GM12878 (cell line): ENCODE results near the gene TNNT1. TPM values are rescaled to one million over a fixed set of nuclear protein-coding genes. Genes with fewer than 3 reads are reported as not detected.

Source experiments
- ATAC-seq: fragments of 200-7000 bp; cut with Tn5 transposase; 3 replicates; pipeline ENCODE4 v1.9.1; 2020; ENCODE audit warnings: mild to moderate bottlenecking, moderate library complexity
- BruUV-seq: library from RNA; stranded (reverse); fragments of 400-500 nt; replicated peaks from 2 replicates; lab custom pipeline; 2021; lab: Mats Ljungman, UMichigan
- CTCF ChIA-PET: fragments of 300-600 bp; sonication (Branson Sonifier 250); formaldehyde crosslinking; extraction: SDS; loops from one replicate; lab custom pipeline; 2021; ENCODE audit warnings: inconsistent platforms; lab: Yijun Ruan, JAX
- POLR2A ChIA-PET: fragments of 350-600 bp; formaldehyde crosslinking; extraction: SDS; loops from one replicate; lab custom pipeline; 2021; ENCODE audit warnings: inconsistent platforms; lab: Charles Lee
- RAD21 ChIA-PET: fragments of 300-600 bp; sonication (Branson Sonifier 250); formaldehyde crosslinking; loops from one replicate; lab custom pipeline; 2023; ENCODE audit warnings: antibody characterized with exemption; ENCODE audit not compliant: unreplicated experiment; lab: Charles Lee
- SMC1A ChIA-PET: fragments of 300-600 bp; sonication (Branson Sonifier 250); formaldehyde crosslinking; loops from one replicate; lab custom pipeline; 2023; ENCODE audit not compliant: unreplicated experiment, uncharacterized antibody; lab: Charles Lee
- DNase-seq: peaks from one replicate; pipeline ENCODE4 v3.0.0-alpha.2; 2011; ENCODE audit warnings: low read depth, low spot score
- FAIRE-seq: peaks from 3 replicates; lab custom pipeline; 2011; peaks lifted over from hg19 to GRCh38; lab: Jason Lieb, UNC
- H2AFZ ChIP-seq: 2 replicates; pipeline ENCODE4 v1.6.0; 2011; ENCODE audit warnings: low read depth, low read length, control low read depth; ENCODE audit not compliant: control insufficient read depth
- H3K27ac ChIP-seq: 2 replicates; pipeline ENCODE4 v1.5.1; 2011; ENCODE audit warnings: control low read depth; ENCODE audit not compliant: control insufficient read depth, insufficient read depth
- H3K27me3 ChIP-seq, 2 experiments: replicated peaks in 1 of 2; 2 replicates each; pipeline versions ENCODE4 v1.6.0 to v1.6.1; 2011; ENCODE audit warnings: low read length in 1 of 2; ENCODE audit not compliant: control insufficient read depth in 2 of 2, insufficient read depth in 2 of 2
- H3K36me3 ChIP-seq, 2 experiments: 2 replicates each; pipeline ENCODE4 v1.5.1; 2011; ENCODE audit warnings: low read length in 1 of 2; ENCODE audit not compliant: control insufficient read depth in 2 of 2, insufficient read depth in 2 of 2
- H3K4me1 ChIP-seq: 2 replicates; pipeline ENCODE4 v1.6.1; 2011; ENCODE audit warnings: mild to moderate bottlenecking, low read length, moderate library complexity, mixed read lengths; ENCODE audit not compliant: control insufficient read depth, insufficient read depth
- H3K4me2 ChIP-seq: 2 replicates; pipeline ENCODE4 v1.6.0; 2011; ENCODE audit warnings: control low read depth; ENCODE audit not compliant: control insufficient read depth, insufficient read depth
- H3K4me3 ChIP-seq: fragments of 200-600 bp; sonication (generic); 2 replicates; pipeline ENCODE4 v1.5.1; 2016
- H3K79me2 ChIP-seq: 2 replicates; pipeline ENCODE4 v1.6.0; 2011; ENCODE audit warnings: low read length; ENCODE audit not compliant: control insufficient read depth, insufficient read depth
- H3K9ac ChIP-seq: 2 replicates; pipeline ENCODE4 v1.8.0; 2011; ENCODE audit warnings: low read length, control low read depth, mixed read lengths; ENCODE audit not compliant: control insufficient read depth, insufficient read depth
- H3K9me3 ChIP-seq: replicated peaks from 3 replicates; pipeline ENCODE4 v1.5.1; 2011; ENCODE audit warnings: mild to moderate bottlenecking, low read length; ENCODE audit not compliant: control insufficient read depth, insufficient read depth
- H4K20me1 ChIP-seq: 2 replicates; pipeline ENCODE4 v1.6.0; 2011; ENCODE audit not compliant: control insufficient read depth, insufficient read depth
- BCLAF1 ChIP-seq: fragments of 450-650 bp; IDR thresholded peaks from 2 replicates; pipeline ENCODE4 v1.6.1; 2017; ENCODE audit warnings: antibody characterized with exemption, mild to moderate bottlenecking, moderate library complexity
- FOS ChIP-seq: IDR thresholded peaks from 3 replicates; pipeline ENCODE4 v1.6.1; 2011; ENCODE audit warnings: borderline replicate concordance; ENCODE audit not compliant: insufficient read length; ENCODE audit errors: extremely low read depth
- FOXK2 ChIP-seq: fragments of 450-650 bp; IDR thresholded peaks from 2 replicates; pipeline ENCODE4 v1.6.1; 2017; ENCODE audit warnings: mild to moderate bottlenecking, moderate library complexity
- FOXM1 ChIP-seq: IDR thresholded peaks from 2 replicates; pipeline ENCODE4 v1.6.1; 2012; ENCODE audit warnings: low read depth, mild to moderate bottlenecking, inconsistent platforms, low read length, moderate library complexity
- NFYA ChIP-seq: IDR thresholded peaks from 2 replicates; pipeline ENCODE4 v1.6.1; 2011; ENCODE audit warnings: low read depth, mild to moderate bottlenecking, low read length, improper control_type of control experiment, borderline replicate concordance
- POU2F2 ChIP-seq: IDR thresholded peaks from 3 replicates; pipeline ENCODE4 v1.6.1; 2011; ENCODE audit warnings: low read depth, mild to moderate bottlenecking, low read length, borderline replicate concordance
- RUNX3 ChIP-seq: IDR thresholded peaks from 2 replicates; pipeline ENCODE4 v1.6.1; 2012; ENCODE audit warnings: low read length, inconsistent platforms
- WRNIP1 ChIP-seq: IDR thresholded peaks from 2 replicates; pipeline ENCODE4 v1.6.1; 2011; ENCODE audit warnings: low read depth, low read length, improper control_type of control experiment, borderline replicate concordance
- ZNF274 ChIP-seq: IDR thresholded peaks from one replicate; pipeline ENCODE4 v1.8.0; 2011; ENCODE audit not compliant: insufficient read length, insufficient read depth
- WGBS: methylation state at CpG from one replicate; pipeline ENCODE4 v1.1.6; 2016; ENCODE audit warnings: low lambda C conversion rate; ENCODE audit not compliant: insufficient replicate concordance, insufficient coverage; ENCODE audit errors: missing lambda C conversion rate; 5-methylcytosine and 5-hydroxymethylcytosine counted together
- in situ Hi-C: fragments of 300-500 bp; cut with MboI; formaldehyde crosslinking; loops from 9 replicates; pipeline ENCODE4 v1.14.3; 2018; ENCODE audit warnings: mixed read lengths
- intact Hi-C: fragments of 100-400 bp; cut with micrococcal nuclease; formaldehyde crosslinking; loops from one replicate; pipeline ENCODE4 v1.14.2; 2022; ENCODE audit not compliant: unreplicated experiment
- polyA plus RNA-seq, 11 experiments: library from polyadenylated mRNA; depleted of rRNA in 4 of 11; unstranded in 6 of 11; stranded (reverse) in 5 of 11; fragments of >200 nt; fragmentation: Nextera tagmentation in 4 of 11; fragmentation: Illumina TruSeq in 1 of 11; extraction: Ambion mirVana in 4 of 11; extraction: Trizol in 1 of 11; gene quantifications; 1 replicate in 1 of 11; 2 replicates in 10 of 11; pipeline versions ENCODE4 v1.2.1 to v1.2.3, GENCODE V29; 2011 to 2016; ENCODE audit warnings: inconsistent platforms in 2 of 11, missing spikeins in 2 of 11, low read depth in 1 of 11
- total RNA-seq, 4 experiments: library from RNA; depleted of rRNA in 3 of 4; stranded (reverse); fragments of >200 nt in 3 of 4; fragmentation: Illumina TruSeq in 1 of 4; extraction: Trizol in 1 of 4; gene quantifications; 2 replicates each; pipeline versions ENCODE4 v1.2.1 to v1.2.3, GENCODE V29; 2013 to 2021
- TF ChIP-seq, protein P1 (sequence below): fragments of 450-650 bp; formaldehyde crosslinking; IDR thresholded peaks from 2 replicates; pipeline ENCODE4 v1.5.0; 2022; ENCODE audit warnings: mild to moderate bottlenecking, missing genetic modification characterization
- TF ChIP-seq, protein P2 (sequence below): fragments of 450-650 bp; IDR thresholded peaks from 2 replicates; pipeline ENCODE4 v1.6.1; 2017; ENCODE audit warnings: borderline replicate concordance

The TNNT1 gene
- total and polyA plus RNA-seq, 10 of the 15 experiments (the other 5 are each of a cell fraction or from before 2014, with no cell fraction given) = 0.26 to 0.62 (median 0.37) TPM; not detected in 7

GRCh38 chr19:55103190-55103589 is 45.8 kb downstream of the TNNT1 start:
- intact Hi-C loops = no loop called here
- Histone ChIP-seq H3K4me3 (no peak overlapping the region), H3K9ac (no peak overlapping the region), H4K20me1 (no peaks in the 10 kb centered on the region), H3K27ac (no peak overlapping the region), H3K79me2 (no peaks in the 10 kb centered on the region), H3K27me3 (no peaks in the 10 kb centered on the region), H3K36me3 (peaks cover 0 to 6% of the 10 kb centered on the region in 2 experiments; a peak in 1 of 4 replicates), H3K4me2 (no peak overlapping the region), H2AFZ (no peak overlapping the region), H3K4me1 (no peaks in the 10 kb centered on the region), H3K9me3 (no peaks in the 10 kb centered on the region; the same call in 2 of the 3 replicates)
- in situ Hi-C loops = no loop called here
- ChIA-PET RAD21 (no interaction called here), POLR2A (no interaction called here), CTCF (interaction anchor here (1.3 kb wide), 1 partner anchor 15 kb away, joined by 3 read pairs; no protein-coding TSS in a partner anchor), SMC1A (no interaction called here)
- no TSS peak for BruUV-seq
- TF ChIP-seq, protein P1, sequence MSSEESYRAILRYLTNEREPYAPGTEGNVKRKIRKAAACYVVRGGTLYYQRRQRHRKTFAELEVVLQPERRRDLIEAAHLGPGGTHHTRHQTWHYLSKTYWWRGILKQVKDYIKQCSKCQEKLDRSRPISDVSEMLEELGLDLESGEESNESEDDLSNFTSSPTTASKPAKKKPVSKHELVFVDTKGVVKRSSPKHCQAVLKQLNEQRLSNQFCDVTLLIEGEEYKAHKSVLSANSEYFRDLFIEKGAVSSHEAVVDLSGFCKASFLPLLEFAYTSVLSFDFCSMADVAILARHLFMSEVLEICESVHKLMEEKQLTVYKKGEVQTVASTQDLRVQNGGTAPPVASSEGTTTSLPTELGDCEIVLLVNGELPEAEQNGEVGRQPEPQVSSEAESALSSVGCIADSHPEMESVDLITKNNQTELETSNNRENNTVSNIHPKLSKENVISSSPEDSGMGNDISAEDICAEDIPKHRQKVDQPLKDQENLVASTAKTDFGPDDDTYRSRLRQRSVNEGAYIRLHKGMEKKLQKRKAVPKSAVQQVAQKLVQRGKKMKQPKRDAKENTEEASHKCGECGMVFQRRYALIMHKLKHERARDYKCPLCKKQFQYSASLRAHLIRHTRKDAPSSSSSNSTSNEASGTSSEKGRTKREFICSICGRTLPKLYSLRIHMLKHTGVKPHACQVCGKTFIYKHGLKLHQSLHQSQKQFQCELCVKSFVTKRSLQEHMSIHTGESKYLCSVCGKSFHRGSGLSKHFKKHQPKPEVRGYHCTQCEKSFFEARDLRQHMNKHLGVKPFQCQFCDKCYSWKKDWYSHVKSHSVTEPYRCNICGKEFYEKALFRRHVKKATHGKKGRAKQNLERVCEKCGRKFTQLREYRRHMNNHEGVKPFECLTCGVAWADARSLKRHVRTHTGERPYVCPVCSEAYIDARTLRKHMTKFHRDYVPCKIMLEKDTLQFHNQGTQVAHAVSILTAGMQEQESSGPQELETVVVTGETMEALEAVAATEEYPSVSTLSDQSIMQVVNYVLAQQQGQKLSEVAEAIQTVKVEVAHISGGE (CRISPR knock-in tag) = no peak
- TF ChIP-seq WRNIP1 = no peak
- TF ChIP-seq FOXM1 = no peak
- TF ChIP-seq NFYA = no peak
- no peak for TF ChIP-seq POU2F2
- no peak for TF ChIP-seq ZNF274
- no peak for TF ChIP-seq RUNX3
- TF ChIP-seq FOXK2 = no peak
- TF ChIP-seq FOS = no peak
- TF ChIP-seq, protein P2, sequence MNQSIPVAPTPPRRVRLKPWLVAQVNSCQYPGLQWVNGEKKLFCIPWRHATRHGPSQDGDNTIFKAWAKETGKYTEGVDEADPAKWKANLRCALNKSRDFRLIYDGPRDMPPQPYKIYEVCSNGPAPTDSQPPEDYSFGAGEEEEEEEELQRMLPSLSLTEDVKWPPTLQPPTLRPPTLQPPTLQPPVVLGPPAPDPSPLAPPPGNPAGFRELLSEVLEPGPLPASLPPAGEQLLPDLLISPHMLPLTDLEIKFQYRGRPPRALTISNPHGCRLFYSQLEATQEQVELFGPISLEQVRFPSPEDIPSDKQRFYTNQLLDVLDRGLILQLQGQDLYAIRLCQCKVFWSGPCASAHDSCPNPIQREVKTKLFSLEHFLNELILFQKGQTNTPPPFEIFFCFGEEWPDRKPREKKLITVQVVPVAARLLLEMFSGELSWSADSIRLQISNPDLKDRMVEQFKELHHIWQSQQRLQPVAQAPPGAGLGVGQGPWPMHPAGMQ = no peak
- no peak for TF ChIP-seq BCLAF1
- ATAC-seq = no peak
- 100% methylated on average over 9 of the region's 9 CpGs for whole genome bisulfite sequencing
- no peak for FAIRE-seq
- DNase-seq = no peak
